Right kidney (tissue), 1 donor: ENCODE results near the gene IFNE.
"Not testable (repeated sequence)": the region's sequence is repeated elsewhere in the genome, so short reads cannot be mapped to it uniquely, and the experiment has no call there.

Experiments
- DNase-seq: peaks from one replicate; pipeline ENCODE4 v3.0.0-alpha.2; 2016

Gene IFNE

GRCh38 chr9:21491756-21492155, 9.6 kb upstream of the IFNE start:
- DNase-seq = no peak

DNA sequence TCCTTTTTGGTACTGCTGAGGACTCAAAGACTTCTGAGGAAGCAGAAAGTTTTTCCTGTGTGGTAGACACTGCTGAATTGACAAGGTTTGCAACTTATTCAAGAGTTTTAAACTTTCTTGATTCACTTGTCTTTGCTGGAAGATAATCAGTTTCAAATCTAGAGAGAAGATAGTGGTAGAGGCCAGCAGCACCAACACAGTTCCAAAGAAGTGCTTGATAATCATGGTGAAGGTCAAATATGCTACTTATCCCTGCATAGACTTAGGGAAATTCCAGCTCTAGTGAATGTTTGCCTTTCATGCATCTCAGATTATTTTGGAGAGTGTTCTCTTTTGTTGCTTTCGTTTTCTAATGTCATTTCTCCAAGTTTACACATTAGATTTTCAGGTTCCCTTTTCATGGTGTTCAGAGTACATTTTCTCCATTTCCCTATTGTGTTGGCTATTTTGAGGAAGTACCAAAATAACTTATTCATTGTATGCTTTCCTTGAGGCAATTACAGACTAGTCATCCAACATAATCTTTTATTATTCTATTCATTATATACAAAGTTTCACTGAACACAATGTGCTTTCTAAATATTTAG, 550 bp downstream of the IFNE start:
- DNase-seq = no peak

DNA sequence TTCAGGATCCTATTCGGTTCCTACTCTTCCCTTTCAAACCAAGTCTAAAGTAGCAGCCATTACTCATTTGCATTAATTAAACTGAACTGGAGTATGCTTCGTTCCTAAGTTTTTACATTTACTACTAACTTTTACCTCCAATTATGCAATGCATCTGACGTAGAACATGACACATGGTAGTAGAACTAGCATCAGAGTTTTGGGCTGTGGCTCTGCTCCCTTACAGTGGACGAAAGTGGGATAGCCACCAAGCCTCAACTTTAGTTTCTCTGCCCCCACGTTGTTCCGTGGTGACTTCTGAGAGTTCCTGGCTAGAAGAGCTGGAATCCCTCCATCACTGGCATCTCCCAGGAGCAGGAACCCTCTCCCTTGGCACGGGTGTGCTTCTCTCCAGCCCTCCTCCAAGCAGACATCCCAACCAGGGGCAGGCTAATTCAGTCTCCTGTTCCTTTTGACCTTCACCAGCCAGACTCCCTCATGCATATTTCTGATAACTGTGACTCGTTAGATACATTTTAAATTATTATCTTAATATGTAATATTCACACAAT, 2.9 kb downstream of the IFNE start:
- DNase-seq = no peak

DNA sequence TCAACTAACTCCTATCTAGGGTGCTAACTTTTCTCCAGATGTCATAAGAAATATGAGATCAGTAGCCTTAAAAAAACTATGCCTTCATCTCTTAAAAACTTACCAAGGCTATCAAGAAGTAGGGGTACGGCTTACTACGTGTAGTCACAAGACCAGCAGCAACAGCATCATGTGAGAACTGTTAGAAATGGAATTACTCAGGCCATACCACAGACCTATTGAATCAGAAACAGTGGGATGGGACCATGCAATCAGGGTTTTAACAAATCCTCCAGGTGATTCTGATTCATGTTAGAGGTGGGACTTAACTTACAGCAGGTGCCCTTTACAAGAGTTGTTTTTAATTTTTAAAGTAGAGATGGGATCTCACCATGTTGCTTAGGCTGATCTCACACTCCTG, 4.6 kb downstream of the IFNE start:
- no peak for DNase-seq

- DNase-seq = no peak
These were observed 8.9 kb downstream of the IFNE start for GRCh38 chr9:21473236-21473635.

GRCh38 chr9:21470126-21470525, 12.0 kb downstream of the IFNE start:
- no peak for DNase-seq

- no peak for DNase-seq
These were observed 16.1 kb downstream of the IFNE start for GRCh38 chr9:21465859-21466518.

GRCh38 chr9:21465138-21465537, 17.0 kb downstream of the IFNE start:
- no peak for DNase-seq

DNA sequence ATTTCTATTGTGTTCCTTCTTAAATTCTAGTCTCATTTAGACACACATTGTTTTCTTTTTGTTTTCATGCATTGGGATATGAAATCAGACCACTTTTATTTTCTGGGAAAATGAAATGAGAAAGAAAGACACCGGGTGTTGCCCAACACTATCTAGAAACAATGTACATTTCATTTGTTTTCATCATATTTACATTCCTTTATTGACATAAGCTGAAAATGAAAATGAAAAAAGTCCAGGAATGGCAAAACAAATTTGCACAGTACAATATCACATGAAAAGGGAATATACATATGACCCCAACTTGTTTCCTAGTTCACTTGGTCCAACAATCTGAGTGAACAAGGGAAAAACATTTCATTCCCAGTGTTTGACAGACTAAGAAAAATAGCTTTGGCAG, 20.7 kb downstream of the IFNE start:
- no peak for DNase-seq

DNA sequence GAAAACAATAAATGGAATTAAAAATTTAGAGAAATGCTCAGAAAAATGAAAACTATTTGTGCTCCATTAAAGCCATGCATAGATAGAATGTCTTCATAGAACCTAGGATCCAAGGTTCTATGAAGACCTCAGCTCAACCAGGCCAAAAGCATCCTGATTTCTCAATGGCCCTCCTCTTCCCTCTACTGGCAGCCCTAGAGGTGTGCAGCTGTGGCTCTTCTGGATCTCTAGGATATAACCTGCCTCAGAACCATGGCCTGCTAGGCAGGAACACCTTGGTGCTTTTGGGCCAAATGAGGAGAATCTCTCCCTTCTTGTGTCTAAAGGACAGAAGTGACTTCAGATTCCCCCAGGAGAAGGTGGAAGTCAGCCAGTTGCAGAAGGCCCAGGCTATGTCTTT, 26.8 kb downstream of the IFNE start:
- no peak for DNase-seq

DNA sequence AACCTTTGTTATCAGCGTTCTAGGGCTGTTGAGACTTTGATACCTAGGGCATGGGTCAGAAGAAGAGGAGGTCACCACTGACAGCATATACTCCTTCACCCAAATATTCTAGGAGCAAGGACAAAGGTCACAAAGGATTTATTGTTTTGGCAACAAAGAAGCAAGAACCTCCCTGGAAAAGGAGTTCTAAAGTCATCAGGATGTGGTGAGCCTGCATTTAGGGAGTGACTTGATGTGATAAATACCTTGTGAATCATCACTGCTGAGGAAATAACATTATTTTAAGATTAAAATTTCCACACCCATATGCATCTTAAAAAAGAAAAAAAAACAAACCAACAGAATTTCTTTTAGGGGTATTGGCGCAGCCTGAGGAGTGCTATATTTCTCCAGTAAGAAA, 28.0 kb downstream of the IFNE start:
- DNase-seq = no peak

- no peak for DNase-seq
These were observed 29.4 kb downstream of the IFNE start for GRCh38 chr9:21452681-21453080.

DNA sequence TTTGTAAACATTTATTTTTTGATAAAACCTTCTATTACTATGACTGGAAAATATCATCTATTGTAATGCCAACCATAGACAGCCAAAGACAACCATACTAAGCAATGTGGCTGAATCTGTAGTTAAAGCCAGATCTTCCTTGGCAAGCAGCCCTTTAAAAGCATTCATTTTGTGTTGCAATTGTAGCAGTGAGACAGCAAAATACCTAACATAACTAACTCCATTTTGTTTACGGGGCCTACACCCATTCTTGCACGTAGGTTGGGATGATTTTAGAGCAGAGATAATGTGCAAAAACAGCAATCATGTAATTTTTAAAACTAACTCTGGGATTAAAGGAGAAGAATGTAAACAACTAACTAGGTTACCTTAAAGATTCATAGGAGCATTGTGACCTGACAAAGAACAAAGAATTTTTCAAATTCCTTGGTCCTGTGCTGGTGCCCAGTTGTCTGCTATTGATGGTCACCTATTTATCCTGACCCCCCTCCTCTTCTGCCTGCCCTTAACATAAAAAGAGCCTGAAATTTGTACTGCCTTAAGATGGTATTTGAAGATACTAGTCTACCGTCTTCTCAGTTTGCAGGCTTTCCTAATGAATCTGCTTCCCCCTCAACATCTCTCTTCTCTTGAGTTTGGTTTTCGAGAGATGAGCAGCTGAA, 31.2 kb downstream of the IFNE start:
- no peak for DNase-seq

- DNase-seq = not testable (repeated sequence)
These were observed 32.8 kb downstream of the IFNE start for GRCh38 chr9:21449312-21449711.

- no peak for DNase-seq
These were observed 38.1 kb downstream of the IFNE start for GRCh38 chr9:21443849-21444625.

GRCh38 chr9:21440139-21440538, 42.0 kb downstream of the IFNE start, which contains the start of gene IFNA1:
IFNA1 (plus strand) TSS chr9:21440439; CDS start chr9:21440508, 69 bp downstream.
- no peak for DNase-seq

GRCh38 chr9:21435015-21435383, 47.1 kb downstream of the IFNE start:
- not testable (repeated sequence) for DNase-seq

- DNase-seq = no peak
These were observed 47.7 kb downstream of the IFNE start for GRCh38 chr9:21434202-21435014.

GRCh38 chr9:21432672-21433425, 49.3 kb downstream of the IFNE start:
- no peak for DNase-seq
